HepG2 (cell line): ENCODE measurements around the gene AMHR2. TPM values are rescaled to one million over a fixed set of nuclear protein-coding genes. Genes with fewer than 3 reads are reported as not detected.

Experiments
- BRF2 ChIP-seq: sonication (generic); formaldehyde crosslinking; IDR thresholded peaks from 2 replicates; pipeline ENCODE4 v1.8.1; 2022; ENCODE audit warnings: mild to moderate bottlenecking, missing genetic modification reagents
- CCDC6 ChIP-seq: sonication (generic); formaldehyde crosslinking; IDR thresholded peaks from 2 replicates; pipeline ENCODE4 v1.8.1; 2022; ENCODE audit warnings: mild to moderate bottlenecking, missing genetic modification reagents, moderate library complexity
- JDP2 ChIP-seq: sonication (generic); formaldehyde crosslinking; IDR thresholded peaks from 2 replicates; pipeline ENCODE4 v1.8.1; 2022; ENCODE audit warnings: missing genetic modification reagents, borderline replicate concordance
- KIAA2018 ChIP-seq: sonication (generic); formaldehyde crosslinking; IDR thresholded peaks from 2 replicates; pipeline ENCODE4 v1.5.0; 2020; ENCODE audit warnings: mild to moderate bottlenecking, missing genetic modification reagents, borderline replicate concordance
- PITX1 ChIP-seq: sonication (generic); formaldehyde crosslinking; IDR thresholded peaks from 2 replicates; pipeline ENCODE4 v1.5.1; 2020; ENCODE audit warnings: mild to moderate bottlenecking, missing genetic modification reagents
- PRPF4 ChIP-seq: fragments of 200-400 bp; formaldehyde crosslinking; IDR thresholded peaks from 2 replicates; pipeline ENCODE4 v1.6.1; 2016; ENCODE audit warnings: low read length, low read depth; ENCODE audit not compliant: poor library complexity, severe bottlenecking
- SMAD3 ChIP-seq: sonication (generic); formaldehyde crosslinking; IDR thresholded peaks from 2 replicates; pipeline ENCODE4 v1.4.0; 2020; ENCODE audit warnings: missing genetic modification reagents
- TCF7L2 ChIP-seq: IDR thresholded peaks from 2 replicates; pipeline ENCODE4 v1.6.1; 2011; ENCODE audit warnings: mild to moderate bottlenecking, low read depth, low read length, moderate library complexity
- ZBTB4 ChIP-seq: sonication (generic); formaldehyde crosslinking; IDR thresholded peaks from 2 replicates; pipeline ENCODE4 v1.4.0; 2020; ENCODE audit warnings: missing genetic modification reagents, mild to moderate bottlenecking, borderline replicate concordance
- ZFP37 ChIP-seq: sonication (generic); formaldehyde crosslinking; IDR thresholded peaks from 2 replicates; pipeline ENCODE4 v1.4.0; 2020; ENCODE audit warnings: missing genetic modification reagents, borderline replicate concordance
- ZNF709 ChIP-seq: sonication (generic); formaldehyde crosslinking; IDR thresholded peaks from 2 replicates; pipeline ENCODE4 v1.5.0; 2020; ENCODE audit warnings: mild to moderate bottlenecking, missing genetic modification reagents
- ZSCAN30 ChIP-seq: sonication (generic); formaldehyde crosslinking; IDR thresholded peaks from 2 replicates; pipeline ENCODE4 v1.5.0; 2020; ENCODE audit warnings: mild to moderate bottlenecking, missing genetic modification reagents
- polyA plus RNA-seq, 8 experiments: library from polyadenylated mRNA; depleted of rRNA in 3 of 8; stranded (reverse) in 7 of 8; unstranded in 1 of 8; fragments of >200 nt; fragmentation: Illumina TruSeq in 4 of 8; extraction: Trizol in 4 of 8; gene quantifications; 2 replicates each; pipeline versions ENCODE4 v1.2.1 to v1.2.3, GENCODE V29; 2011 to 2016; ENCODE audit warnings: low read depth in 4 of 8, missing spikeins in 1 of 8, mixed read lengths in 1 of 8; ENCODE audit not compliant: insufficient read depth in 1 of 8
- total RNA-seq, 5 experiments: library from RNA; depleted of rRNA; stranded (reverse); fragments of >200 nt; fragmentation: Illumina TruSeq; extraction: Trizol; gene quantifications; 2 replicates each; pipeline ENCODE4 v1.2.3, GENCODE V29; 2016; ENCODE audit warnings: low read depth in 1 of 5

AMHR2 gene
- total and polyA plus RNA-seq, 2 of the 13 experiments (the other 11 are each of a cell fraction or from before 2014, with no cell fraction given): 0.24 to 0.58 TPM

- TF ChIP-seq ZBTB4 (CRISPR knock-in tag) (no peak), JDP2 (no peak), ZSCAN30 (no peak), PITX1 (CRISPR knock-in tag) (peak; percentile 57), TCF7L2 (no peak), ZNF709 (CRISPR knock-in tag) (no peak), BRF2 (CRISPR knock-in tag) (no peak), SMAD3 (peak; percentile 77), KIAA2018 (no peak), ZFP37 (0 out of 2 replicates have a peak, but pooled peaks have one; percentile 52), PRPF4 (no peak), CCDC6 (no peak; the same call in 1 of the 2 replicates)
Measured at GRCh38 chr12:53451661-53452158, 28.1 kb downstream of the AMHR2 start, which contains the start of gene PCBP2 (continued).
